Measurements from ENCODE around the gene ZNF44. TPM values are rescaled to one million over a fixed set of nuclear protein-coding genes. Genes with fewer than 3 reads are reported as not detected.
A peak's percentile ranks its signal among the peaks of the same experiment; 100 is the strongest.

ZNF44 gene
- total RNA-seq, 2 donors from 2014 or later, result 6.6 to 15.5 TPM

- no peak for ATAC-seq
- Mint-ChIP-seq H3K9me3 (peaks cover 53 to 58% of the 10 kb centered on the region in 2 donors), H3K27ac (no peak overlapping the region), H3K36me3 (peaks cover 68 to 76% of the 10 kb centered on the region in 2 donors)
- DNase-seq (ENCODE audit: low spot score in 2 of 2), result no peak
Observed at GRCh38 chr19:12272980-12273901, 21.4 kb downstream of the ZNF44 start.

DNA sequence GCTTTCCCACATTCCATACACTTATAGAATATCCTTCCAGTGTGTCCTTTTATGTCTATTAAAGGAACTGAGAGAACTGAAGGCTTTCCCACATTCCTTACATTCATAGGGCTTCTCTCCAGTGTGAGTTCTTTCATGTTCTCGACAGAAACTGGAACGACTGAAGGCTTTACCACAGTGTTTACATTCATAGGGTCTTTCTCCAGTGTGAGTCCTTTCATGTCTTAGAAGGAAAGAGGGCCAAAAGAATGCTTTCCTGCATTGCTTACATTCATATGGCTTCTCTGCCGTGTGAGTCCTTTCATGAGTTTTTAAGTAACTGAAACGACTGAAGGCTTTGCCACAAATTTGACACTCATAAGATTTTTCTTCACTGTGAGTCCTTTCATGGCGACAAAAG is 22.3 kb downstream of the ZNF44 start:
- H3K36me3 Mint-ChIP-seq, result peaks cover 59 to 74% of the 10 kb centered on the region in 2 donors

GRCh38 chr19:12270854-12271253 is 23.8 kb downstream of the ZNF44 start:
- Mint-ChIP-seq H3K27ac (no peak overlapping the region), H3K9me3 (peaks cover 43 to 48% of the 10 kb centered on the region in 2 donors), H3K36me3 (peaks cover 49 to 72% of the 10 kb centered on the region in 2 donors)
- ATAC-seq (no peak), DNase-seq (ENCODE audit: low spot score in 2 of 2) (no peak)

More for the DNA sequence above, 22.3 kb downstream of the ZNF44 start:
- ATAC-seq, result no peak
- DNase-seq (ENCODE audit: low spot score in 2 of 2), result no peak
- H3K27ac Mint-ChIP-seq, result no peak overlapping the region
- peaks cover 55 to 60% of the 10 kb centered on the region in 2 donors for H3K9me3 Mint-ChIP-seq

DNA sequence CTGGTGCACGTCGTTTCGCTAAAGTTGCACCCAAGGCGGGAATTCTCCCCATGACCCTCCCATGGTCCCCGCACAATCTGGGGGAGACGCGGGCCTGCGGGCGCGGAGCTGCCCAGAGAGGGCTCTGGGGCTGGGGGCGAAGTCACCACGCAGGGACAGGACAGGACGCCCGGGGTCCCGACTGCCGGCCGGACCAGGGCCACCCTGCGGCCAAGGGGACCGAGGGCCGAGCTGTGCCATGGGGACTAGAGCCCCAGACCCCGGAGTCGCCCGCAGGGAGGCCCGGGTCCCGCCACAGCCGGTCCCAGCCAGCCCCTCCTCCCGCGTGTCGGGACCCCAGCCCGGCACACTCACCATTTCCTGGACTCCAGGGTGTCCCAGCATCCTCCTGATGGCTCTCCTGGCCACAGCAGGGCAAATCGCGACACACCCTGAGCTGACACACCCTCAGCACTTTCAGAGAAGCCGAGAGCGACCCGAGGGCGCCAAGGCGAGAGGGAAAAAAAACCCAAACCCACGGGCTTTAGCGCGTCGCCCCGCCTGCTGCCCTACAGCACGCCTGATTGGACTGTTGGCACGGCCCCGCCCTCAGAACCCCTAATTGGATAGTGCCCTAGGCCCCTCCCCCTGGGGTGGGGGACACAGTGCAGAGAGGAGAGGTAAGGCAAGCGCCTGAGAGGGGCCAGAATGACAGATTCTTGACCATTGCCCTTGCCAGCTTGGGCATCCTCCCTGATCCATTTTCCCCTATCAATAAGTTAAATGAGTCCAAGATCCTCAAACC is 28.6 kb downstream of the ZNF44 start:
- Mint-ChIP-seq H3K36me3 (peaks cover 39 to 53% of the 10 kb centered on the region in 2 donors), H3K9me3 (peaks cover 29 to 41% of the 10 kb centered on the region in 2 donors), H3K27ac (no peak overlapping the region)
- DNase-seq (ENCODE audit: low spot score in 2 of 2), result no peak
- no peak for ATAC-seq

DNA sequence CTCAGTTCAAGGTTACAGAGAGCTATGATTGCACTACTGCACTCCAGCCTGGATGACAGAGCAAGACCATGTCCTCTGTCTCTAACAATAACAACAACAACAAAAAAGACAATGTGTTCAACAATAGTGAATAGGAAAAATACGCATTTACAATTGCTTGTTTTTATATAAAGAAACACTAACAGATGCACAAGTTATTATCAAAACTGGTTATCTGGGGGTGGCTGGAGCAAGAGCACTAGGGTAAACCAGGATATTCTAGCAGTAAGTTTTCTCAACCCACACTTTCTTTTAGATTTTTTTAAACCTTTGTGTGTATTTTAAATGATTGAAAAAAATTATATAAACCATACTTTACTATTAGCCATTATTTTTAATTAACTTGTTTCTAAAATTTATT is 33.1 kb downstream of the ZNF44 start:
- H3K9me3 Mint-ChIP-seq, result peaks cover 18 to 23% of the 10 kb centered on the region in 2 donors
- ATAC-seq (no peak), DNase-seq (ENCODE audit: low spot score in 2 of 2) (no peak)
- H3K36me3 Mint-ChIP-seq, result peaks cover 36 to 48% of the 10 kb centered on the region in 2 donors
- H3K27ac Mint-ChIP-seq, result no peak overlapping the region

DNA sequence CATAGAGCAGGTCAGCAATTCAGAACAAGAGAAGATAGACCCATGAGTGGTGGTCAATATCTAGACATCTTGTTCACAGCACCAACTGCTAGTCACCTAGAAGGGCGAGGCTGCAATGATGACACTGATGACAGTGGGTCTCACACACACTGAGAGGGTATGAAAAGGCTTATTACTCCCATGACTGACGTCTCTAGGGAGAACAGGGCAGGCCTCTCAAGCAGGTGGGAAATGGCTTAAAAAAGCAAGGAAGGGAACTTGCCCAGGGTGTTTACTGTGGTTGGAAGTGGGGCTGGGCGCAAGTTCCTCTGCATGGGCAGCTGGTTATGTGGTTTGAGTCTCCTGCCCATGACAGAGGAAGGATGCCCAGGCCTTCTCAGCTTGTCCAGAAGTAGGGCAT is 33.8 kb downstream of the ZNF44 start:
- ATAC-seq, result no peak
- Mint-ChIP-seq H3K9me3 (peaks cover 18 to 26% of the 10 kb centered on the region in 2 donors), H3K36me3 (peaks cover 32 to 51% of the 10 kb centered on the region in 2 donors), H3K27ac (no peak overlapping the region)
- no peak for DNase-seq (ENCODE audit: low spot score in 2 of 2)

DNA sequence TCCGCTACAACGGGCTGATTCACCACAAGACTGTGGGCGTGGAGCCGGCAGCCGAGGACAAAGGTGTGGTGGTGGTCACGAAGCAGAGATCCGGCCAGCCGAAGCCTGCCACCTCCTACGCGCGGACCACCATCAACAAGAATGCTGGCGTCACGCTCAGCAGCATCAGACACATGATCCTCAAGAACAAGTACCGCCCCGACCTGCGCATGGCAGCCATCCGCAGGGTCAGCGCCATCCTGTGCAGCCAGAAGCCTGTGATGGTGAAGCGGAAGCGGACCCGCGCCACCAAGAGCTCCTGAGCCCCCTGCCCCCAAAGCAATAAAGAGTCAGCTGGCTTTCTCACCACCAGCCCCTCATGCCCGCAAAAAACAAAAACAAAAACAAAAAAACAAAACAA is 34.4 kb downstream of the ZNF44 start:
- H3K27ac Mint-ChIP-seq, result no peak overlapping the region
- peaks cover 27 to 44% of the 10 kb centered on the region in 2 donors for H3K36me3 Mint-ChIP-seq
- ATAC-seq (no peak), DNase-seq (ENCODE audit: low spot score in 2 of 2) (no peak)
- peaks cover 15 to 23% of the 10 kb centered on the region in 2 donors for H3K9me3 Mint-ChIP-seq

DNA sequence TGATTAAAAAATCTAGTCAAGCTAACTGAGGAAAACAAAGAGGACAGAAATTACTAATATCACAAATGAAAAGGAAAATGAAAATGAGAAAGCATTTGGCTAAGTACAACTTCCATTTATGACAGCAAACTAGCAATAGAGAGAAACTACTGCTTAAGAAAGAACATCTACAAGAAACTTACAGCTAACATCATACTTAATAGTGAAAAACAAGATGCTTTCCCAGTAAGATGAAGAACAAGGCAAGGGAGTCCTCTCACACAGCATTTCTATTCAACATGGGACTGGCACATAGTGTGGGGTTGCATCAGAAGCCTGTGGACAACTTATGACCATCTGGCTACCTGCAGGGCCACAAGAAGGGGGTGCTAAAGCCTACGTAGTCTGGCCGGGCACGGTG is 39.3 kb downstream of the ZNF44 start:
- Mint-ChIP-seq H3K27ac (peak overlapping the region in 1 of 2 donors; percentile 25), H3K9me3 (peaks cover 16 to 17% of the 10 kb centered on the region in 2 donors), H3K36me3 (peaks cover 23 to 34% of the 10 kb centered on the region in 2 donors)
- DNase-seq (ENCODE audit: low spot score in 2 of 2), result no peak
- peak; percentile 46 to 74 for ATAC-seq

GRCh38 chr19:12247644-12248222 is 47.0 kb downstream of the ZNF44 start:
- H3K27ac Mint-ChIP-seq, result no peak overlapping the region
- ATAC-seq, result no peak
- peaks cover 37 to 55% of the 10 kb centered on the region in 2 donors for H3K36me3 Mint-ChIP-seq
- H3K9me3 Mint-ChIP-seq, result peaks cover 33 to 51% of the 10 kb centered on the region in 2 donors
- no peak for DNase-seq (ENCODE audit: low spot score in 2 of 2)

- H3K9me3 Mint-ChIP-seq, result peaks cover 32 to 49% of the 10 kb centered on the region in 2 donors
- peaks cover 33 to 46% of the 10 kb centered on the region in 2 donors for H3K36me3 Mint-ChIP-seq
- no peak for ATAC-seq
- DNase-seq (ENCODE audit: low spot score in 2 of 2), result no peak
- no peak overlapping the region for H3K27ac Mint-ChIP-seq
Observed at GRCh38 chr19:12244370-12244769, 50.3 kb downstream of the ZNF44 start.

- Mint-ChIP-seq H3K9me3 (peaks cover 7 to 23% of the 10 kb centered on the region in 2 donors), H3K36me3 (peaks cover 30 to 50% of the 10 kb centered on the region in 2 donors), H3K27ac (no peak overlapping the region)
- ATAC-seq, result no peak
- no peak for DNase-seq (ENCODE audit: low spot score in 2 of 2)
Observed at GRCh38 chr19:12237143-12237839, 57.4 kb downstream of the ZNF44 start.

DNA sequence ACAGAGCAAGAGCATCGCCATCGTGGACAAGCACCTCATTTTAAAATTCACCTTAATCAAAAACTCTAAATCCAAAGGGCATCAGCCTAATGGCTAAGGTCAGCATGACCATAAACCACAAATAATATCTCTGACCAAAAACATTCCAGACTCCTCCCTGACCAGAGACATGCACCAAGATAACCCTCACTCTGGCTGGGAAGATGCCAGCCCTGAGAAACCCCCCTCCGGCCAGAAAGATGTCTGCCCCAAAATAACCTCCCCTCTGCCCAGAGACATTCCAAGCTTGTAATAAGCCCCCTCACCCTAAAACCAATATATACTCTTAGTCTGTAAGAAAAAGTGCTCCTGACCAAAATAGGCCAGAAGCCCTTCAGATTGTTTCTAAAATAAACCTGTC is 61.7 kb downstream of the ZNF44 start:
- H3K36me3 Mint-ChIP-seq, result peaks cover 41 to 71% of the 10 kb centered on the region in 2 donors
- no peak for DNase-seq (ENCODE audit: low spot score in 2 of 2)
- no peak for ATAC-seq
- H3K9me3 Mint-ChIP-seq, result peaks cover 0 to 33% of the 10 kb centered on the region in 2 donors
- no peak overlapping the region for H3K27ac Mint-ChIP-seq

DNA sequence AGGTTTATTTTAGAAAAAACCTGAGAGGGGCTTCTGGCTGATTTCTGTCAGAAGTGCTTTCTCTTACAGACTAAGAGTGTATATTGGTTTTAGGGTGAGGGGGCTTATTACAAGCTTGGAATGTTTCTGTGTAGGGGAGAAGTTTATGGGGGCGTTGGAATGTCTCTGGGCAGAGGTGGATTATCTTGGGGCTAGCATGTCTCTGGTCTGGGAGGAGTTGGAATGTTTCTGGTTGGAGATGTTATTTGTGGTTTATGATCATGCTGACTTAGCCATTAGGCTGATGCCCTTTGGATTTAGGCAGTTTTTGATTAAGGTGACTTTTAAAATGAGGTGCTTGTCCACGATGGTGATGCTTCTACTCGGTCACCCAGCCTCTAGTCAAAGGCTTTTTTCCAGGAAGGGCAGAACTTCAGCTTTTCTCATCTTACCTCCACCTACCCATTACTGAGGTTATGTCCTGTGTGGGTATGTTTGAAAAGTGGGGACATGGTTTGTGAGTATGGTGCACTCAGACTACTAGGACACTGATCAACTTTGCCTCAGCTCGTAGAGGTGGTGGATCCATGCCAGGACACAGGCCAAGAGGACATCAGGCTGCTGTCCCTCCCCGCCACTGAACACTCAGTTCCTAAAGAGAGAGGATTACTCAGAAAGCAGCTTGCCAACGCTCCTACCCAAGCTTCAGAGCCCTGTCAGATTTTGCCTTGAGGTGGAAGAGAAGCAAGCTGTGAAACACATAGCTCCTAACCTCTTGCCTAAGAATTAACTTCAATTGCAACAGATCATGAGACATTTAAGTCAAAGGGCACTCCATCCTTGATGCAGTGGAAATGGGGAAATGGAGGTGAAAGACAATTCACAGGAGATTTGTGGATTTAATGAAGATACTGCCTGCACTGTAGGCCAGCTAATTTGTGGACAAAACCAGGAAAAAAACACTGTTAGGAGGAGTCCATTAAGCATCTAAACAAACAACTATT is 63.6 kb downstream of the ZNF44 start:
- DNase-seq (ENCODE audit: low spot score in 2 of 2) (no peak), ATAC-seq (no peak)
- peaks cover 38 to 62% of the 10 kb centered on the region in 2 donors for H3K36me3 Mint-ChIP-seq
- peaks cover 0 to 33% of the 10 kb centered on the region in 2 donors for H3K9me3 Mint-ChIP-seq
- no peak overlapping the region for H3K27ac Mint-ChIP-seq

- DNase-seq (ENCODE audit: low spot score in 2 of 2) (no peak), ATAC-seq (no peak)
- H3K9me3 Mint-ChIP-seq, result peaks cover 0 to 33% of the 10 kb centered on the region in 2 donors
- peaks cover 37 to 52% of the 10 kb centered on the region in 2 donors for H3K36me3 Mint-ChIP-seq
- H3K27ac Mint-ChIP-seq, result no peak overlapping the region
Observed at GRCh38 chr19:12229990-12230389, 64.7 kb downstream of the ZNF44 start.

DNA sequence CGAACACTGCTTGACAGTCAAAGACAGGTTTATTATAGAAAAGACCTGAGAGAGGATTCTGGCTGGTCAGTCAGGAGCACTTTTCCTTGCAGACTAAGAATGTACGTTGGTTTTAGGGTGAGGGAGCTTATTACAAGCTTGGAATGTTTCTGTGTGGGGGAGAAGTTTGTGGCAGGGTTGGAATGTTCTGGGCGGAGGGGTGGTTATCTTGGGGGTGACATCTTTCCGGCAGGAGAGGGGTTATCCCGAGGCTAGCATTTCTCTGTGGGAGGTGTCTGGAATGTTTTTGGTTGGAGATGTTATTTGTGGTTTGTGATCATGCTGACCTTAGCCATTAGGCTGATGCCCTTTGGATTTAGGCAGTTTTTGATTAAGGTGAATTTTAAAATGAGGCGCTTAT is 70.0 kb downstream of the ZNF44 start:
- DNase-seq (ENCODE audit: low spot score in 2 of 2) (no peak), ATAC-seq (no peak)
- peaks cover 0 to 8% of the 10 kb centered on the region in 2 donors for H3K9me3 Mint-ChIP-seq
- H3K36me3 Mint-ChIP-seq, result peaks cover 6 to 11% of the 10 kb centered on the region in 2 donors
- no peak overlapping the region for H3K27ac Mint-ChIP-seq
